K562 (cell line): ENCODE data around the gene GFI1. TPM values are rescaled to one million over a fixed set of nuclear protein-coding genes. Genes with fewer than 3 reads are reported as not detected.

Source experiments
- ATAC-seq: fragments of 200-7000 bp; cut with Tn5 transposase; 3 replicates; pipeline ENCODE4 v1.9.1; 2020; ENCODE audit warnings: moderate library complexity
- BruUV-seq: library from RNA; stranded (reverse); fragments of 400-500 nt; replicated peaks from 2 replicates; lab custom pipeline; 2021; lab: Mats Ljungman, UMichigan
- CTCF ChIA-PET: fragments of 300-600 bp; formaldehyde crosslinking; extraction: SDS; loops from one replicate; lab custom pipeline; 2021; ENCODE audit warnings: low intra/inter-chr PET ratio; lab: Yijun Ruan, JAX
- POLR2A ChIA-PET: fragments of 300-600, 350-650 bp; sonication (Branson Sonifier 250); formaldehyde crosslinking; extraction: SDS; loops from one replicate; lab custom pipeline; 2021; ENCODE audit warnings: antibody characterized with exemption, inconsistent platforms; lab: Yijun Ruan, JAX
- DNase-seq, 4 experiments: peaks; one replicate each; pipeline versions ENCODE4 v3.0.0 to v3.0.0-alpha.2; 2011 to 2018; ENCODE audit warnings: low spot score in 3 of 4, mixed read lengths in 3 of 4; ENCODE audit errors: extremely low read depth in 1 of 4
- FAIRE-seq: peaks from 2 replicates; lab custom pipeline; 2011; peaks lifted over from hg19 to GRCh38; lab: Jason Lieb, UNC
- H2AFZ ChIP-seq: 2 replicates; pipeline ENCODE4 v1.6.0; 2011; ENCODE audit warnings: low read depth, low read length, control low read depth, inconsistent platforms
- H3K27ac ChIP-seq: fragments of 200-600 bp; 3 replicates; pipeline ENCODE4 v1.8.0; 2011; ENCODE audit warnings: low read depth, mild to moderate bottlenecking, control low read depth, inconsistent platforms, low read length, moderate library complexity, mixed read lengths; ENCODE audit errors: extremely low read depth
- H3K27me3 ChIP-seq, 2 experiments: fragments of 300-600 bp in 1 of 2; 2 replicates in 1 of 2; 3 replicates in 1 of 2; pipeline versions ENCODE4 v1.6.0 to v1.8.0; 2011; ENCODE audit warnings: inconsistent platforms in 2 of 2, low read length in 2 of 2, mild to moderate bottlenecking in 1 of 2, mixed read lengths in 1 of 2, moderate library complexity in 1 of 2; ENCODE audit not compliant: control insufficient read depth in 2 of 2, insufficient read depth in 2 of 2
- H3K36me3 ChIP-seq: fragments of 300-600 bp; 3 replicates; pipeline ENCODE4 v1.8.0; 2011; ENCODE audit warnings: mild to moderate bottlenecking, low read length, inconsistent platforms; ENCODE audit not compliant: control insufficient read depth, insufficient read depth
- H3K4me1 ChIP-seq, 2 experiments: fragments of 200-600 bp in 1 of 2; replicated peaks in 1 of 2; 2 replicates in 1 of 2; 3 replicates in 1 of 2; pipeline versions ENCODE4 v1.5.1 to v1.8.0; 2011; ENCODE audit warnings: inconsistent platforms in 2 of 2, low read length in 2 of 2, mild to moderate bottlenecking in 1 of 2, mixed read lengths in 1 of 2, moderate library complexity in 1 of 2; ENCODE audit not compliant: control insufficient read depth in 2 of 2, insufficient read depth in 2 of 2
- H3K4me2 ChIP-seq: 2 replicates; pipeline ENCODE4 v1.6.1; 2011; ENCODE audit warnings: low read length, control low read depth, inconsistent platforms, mixed read lengths; ENCODE audit not compliant: insufficient read depth
- H3K4me3 ChIP-seq: fragments of 200-600 bp; sonication (generic), shearing (Covaris generic); 2 replicates; pipeline ENCODE4 v1.5.1; 2016; ENCODE audit warnings: control low read depth, inconsistent platforms
- H3K79me2 ChIP-seq: fragments of 200-600 bp; 3 replicates; pipeline ENCODE4 v1.8.0; 2011; ENCODE audit warnings: low read length, inconsistent platforms; ENCODE audit not compliant: control insufficient read depth, insufficient read depth
- H3K9ac ChIP-seq, 2 experiments: 2 replicates each; pipeline versions ENCODE4 v1.6.0 to v1.6.1; 2011; ENCODE audit warnings: low read depth in 2 of 2, low read length in 2 of 2, control low read depth in 1 of 2, inconsistent platforms in 1 of 2, mild to moderate bottlenecking in 1 of 2, mixed read lengths in 1 of 2; ENCODE audit not compliant: insufficient read depth in 1 of 2
- H3K9me1 ChIP-seq: one replicate; pipeline ENCODE4 v1.6.0; 2011; ENCODE audit warnings: inconsistent platforms, mild to moderate bottlenecking, low read length, moderate library complexity; ENCODE audit not compliant: control insufficient read depth, insufficient read depth
- H3K9me3 ChIP-seq: replicated peaks from 2 replicates; pipeline ENCODE4 v1.5.1; 2011; ENCODE audit warnings: low read depth, low read length, inconsistent platforms; ENCODE audit not compliant: control insufficient read depth, insufficient read depth
- H4K20me1 ChIP-seq: replicated peaks from 2 replicates; pipeline ENCODE4 v1.6.1; 2011; ENCODE audit warnings: low read length, inconsistent platforms, mixed read lengths; ENCODE audit not compliant: control insufficient read depth, insufficient read depth
- E2F3 ChIP-seq: fragments of 250-450 bp; sonication (Bioruptor Pico); IDR thresholded peaks from 2 replicates; pipeline ENCODE4 v1.4.0; 2020; ENCODE audit warnings: mild to moderate bottlenecking
- E4F1 ChIP-seq: fragments of 250-450 bp; sonication (Bioruptor Pico); IDR thresholded peaks from 2 replicates; pipeline ENCODE4 v1.5.0; 2021; ENCODE audit warnings: mild to moderate bottlenecking, borderline replicate concordance
- HNRNPUL1 ChIP-seq: fragments of 200-400 bp; formaldehyde crosslinking; IDR thresholded peaks from 2 replicates; pipeline ENCODE4 v1.6.1; 2017; ENCODE audit warnings: low read length
- NCOA2 ChIP-seq, 2 experiments: fragments of 450-650 bp; IDR thresholded peaks; 2 replicates each; pipeline ENCODE4 v1.6.1; 2018; ENCODE audit warnings: mild to moderate bottlenecking in 2 of 2, moderate library complexity in 1 of 2; ENCODE audit not compliant: partially characterized antibody in 2 of 2
- NELFE ChIP-seq: IDR thresholded peaks from 2 replicates; pipeline ENCODE4 v1.6.1; 2011; ENCODE audit warnings: mild to moderate bottlenecking; ENCODE audit not compliant: insufficient read depth, insufficient read length
- RNF2 ChIP-seq: sonication (generic); IDR thresholded peaks from 2 replicates; pipeline ENCODE4 v1.6.1; 2016
- SRF ChIP-seq, 2 experiments: fragments of 250-450, 450-650 bp in 1 of 2; sonication (Bioruptor Pico) in 1 of 2; sonication (generic) in 1 of 2; formaldehyde crosslinking; IDR thresholded peaks; 2 replicates each; pipeline versions ENCODE4 v1.5.0 to v1.5.1; 2020 to 2022; ENCODE audit warnings: mild to moderate bottlenecking in 1 of 2, missing genetic modification reagents in 1 of 2
- SUPT5H ChIP-seq: fragments of 450-650 bp; IDR thresholded peaks from 2 replicates; pipeline ENCODE4 v1.6.1; 2016
- whole genome bisulfite sequencing: fragments of 100-300 bp; shearing (Covaris generic); methylation state at CpG from one replicate; pipeline ENCODE4 v1.1.6; 2016; ENCODE audit warnings: low coverage, mixed read lengths; ENCODE audit not compliant: insufficient coverage; ENCODE audit errors: missing lambda C conversion rate; 5-methylcytosine and 5-hydroxymethylcytosine counted together
- in situ Hi-C: fragments of 300-500 bp; cut with MboI; formaldehyde crosslinking; loops from 4 replicates; pipeline ENCODE4 v1.15.0; 2018; ENCODE audit warnings: inconsistent platforms, mixed read lengths
- intact Hi-C: fragments of 100-400 bp; cut with micrococcal nuclease; formaldehyde crosslinking; loops from 2 replicates; pipeline ENCODE4 v1.14.2; 2022
- polyA plus RNA-seq, 8 experiments: library from polyadenylated mRNA; depleted of rRNA in 4 of 8; stranded (reverse) in 5 of 8; unstranded in 3 of 8; fragments of >200 nt; fragmentation: Nextera tagmentation in 2 of 8; fragmentation: Illumina TruSeq in 1 of 8; extraction: Ambion mirVana in 2 of 8; extraction: Trizol in 1 of 8; gene quantifications; 2 replicates each; pipeline versions ENCODE4 v1.2.1 to v1.2.3, GENCODE V29; 2011 to 2014; ENCODE audit warnings: inconsistent platforms in 1 of 8, missing spikeins in 1 of 8
- total RNA-seq, 7 experiments: library from RNA; depleted of rRNA in 6 of 7; stranded (reverse); fragments of >200 nt in 6 of 7; fragmentation: Illumina TruSeq in 2 of 7; extraction: Trizol in 2 of 7; gene quantifications; 2 replicates each; pipeline versions ENCODE4 v1.2.1 to v1.2.3, GENCODE V29; 2011 to 2021; ENCODE audit warnings: low replicate concordance in 1 of 7
- TF ChIP-seq, protein P1 (sequence below): fragments of 450-650 bp; conservative IDR thresholded peaks from 2 replicates; pipeline ENCODE4 v1.6.1; 2016; ENCODE audit warnings: missing genetic modification characterization, low read depth, mild to moderate bottlenecking, missing compliant biosample characterization, moderate library complexity

GFI1 gene
- total and polyA plus RNA-seq, 9 of the 15 experiments (the other 6 are each of a cell fraction or from before 2014, with no cell fraction given) = 0.07 to 0.93 (median 0.46) TPM

GRCh38 chr1:92504291-92505014, 17.7 kb upstream of the GFI1 start:
- Histone ChIP-seq H3K79me2 (no peaks in the 10 kb centered on the region), H3K27me3 (no peaks in the 10 kb centered on the region), H2AFZ (0 out of 2 replicates have a peak overlapping the region, but pooled peaks have one; percentile 17), H3K9me3 (no peaks in the 10 kb centered on the region), H3K4me2 (no peak overlapping the region; the same call in 1 of the 2 replicates), H3K9me1 (no peaks in the 10 kb centered on the region), H3K36me3 (no peaks in the 10 kb centered on the region), H3K9ac (no peak overlapping the region), H4K20me1 (no peaks in the 10 kb centered on the region), H3K27ac (no peak overlapping the region), H3K4me3 (no peak overlapping the region), H3K4me1 (no peaks in the 10 kb centered on the region)
- in situ Hi-C loops (no loop called here), intact Hi-C loops (no loop called here)
- ChIA-PET POLR2A (interaction anchor here (1.2 kb wide), 1 partner anchor 13 kb away, joined by 3 read pairs; no protein-coding TSS in a partner anchor), CTCF (no interaction called here)
- 23% methylated on average over 8 of the region's 8 CpGs for WGBS
- no peak for TF ChIP-seq E4F1
- no peak for TF ChIP-seq NCOA2 (IDR thresholded peaks at IDR 0.05; ENCODE audit: partially characterized antibody in 2 of 2)
- no peak for TF ChIP-seq NELFE
- TF ChIP-seq, protein P1, sequence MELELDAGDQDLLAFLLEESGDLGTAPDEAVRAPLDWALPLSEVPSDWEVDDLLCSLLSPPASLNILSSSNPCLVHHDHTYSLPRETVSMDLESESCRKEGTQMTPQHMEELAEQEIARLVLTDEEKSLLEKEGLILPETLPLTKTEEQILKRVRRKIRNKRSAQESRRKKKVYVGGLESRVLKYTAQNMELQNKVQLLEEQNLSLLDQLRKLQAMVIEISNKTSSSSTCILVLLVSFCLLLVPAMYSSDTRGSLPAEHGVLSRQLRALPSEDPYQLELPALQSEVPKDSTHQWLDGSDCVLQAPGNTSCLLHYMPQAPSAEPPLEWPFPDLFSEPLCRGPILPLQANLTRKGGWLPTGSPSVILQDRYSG (tag) = no peak
- TF ChIP-seq RNF2 = no peak
- TF ChIP-seq E2F3 = no peak
- TF ChIP-seq HNRNPUL1 = no peak
- TF ChIP-seq SRF (CRISPR knock-in tag; IDR thresholded peaks at IDR 0.05) = no peak
- no peak for TF ChIP-seq SUPT5H
- ATAC-seq = peak; percentile 58
- no TSS peak for BruUV-seq
- FAIRE-seq = no peak
- DNase-seq = no peak
